Islet of Langerhans (tissue), 1 donor: Measurements from ENCODE around the gene KRTAP10-10.
"Not testable (repeated sequence)": the region's sequence is repeated elsewhere in the genome, so short reads cannot be mapped to it uniquely, and the experiment has no call there.

Experiments
- FAIRE-seq: peaks from one replicate; lab custom pipeline; 2011; peaks lifted over from hg19 to GRCh38; lab: Jason Lieb, UNC

Gene KRTAP10-10

GRCh38 chr21:44685050-44685449, 47.9 kb downstream of the KRTAP10-10 start:
- not testable (repeated sequence) for FAIRE-seq

DNA sequence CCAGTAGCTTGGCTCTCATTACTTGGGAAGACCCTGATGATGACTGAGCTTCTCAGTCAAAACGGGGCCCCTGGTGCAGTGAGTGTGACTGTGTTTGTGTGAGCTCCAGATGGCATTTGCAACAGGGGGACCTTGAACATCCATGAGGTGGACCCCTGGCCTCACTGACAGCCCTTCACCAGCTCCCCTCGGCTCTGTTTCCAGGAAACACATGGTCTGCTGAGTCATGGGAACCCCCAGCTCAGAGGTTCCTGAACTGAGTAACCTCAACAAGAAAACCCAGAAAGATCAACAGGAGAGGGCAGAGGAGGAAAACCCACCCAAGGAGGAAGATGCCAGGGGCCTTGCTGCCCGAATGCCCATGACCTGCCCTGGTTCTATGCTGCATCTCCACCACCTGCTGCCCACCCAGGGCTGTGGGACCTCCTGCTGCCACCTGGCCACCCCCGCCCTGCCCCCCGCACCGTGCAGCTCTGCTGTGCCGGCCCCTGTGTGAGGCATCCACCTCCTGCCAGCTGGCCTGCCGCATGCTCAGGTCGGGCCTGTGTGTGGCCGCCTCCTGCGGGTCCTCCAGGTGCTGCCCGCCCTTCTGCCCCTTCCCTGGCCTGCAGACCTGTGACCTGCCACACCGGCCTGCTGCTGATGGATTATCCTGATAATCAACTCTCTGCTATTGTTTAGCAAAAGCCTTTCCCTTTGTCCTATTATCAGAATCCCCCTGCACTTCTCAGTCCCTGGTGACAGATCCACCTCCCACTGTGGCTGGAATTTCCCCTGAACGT, 49.0 kb downstream of the KRTAP10-10 start:
- no peak for FAIRE-seq

DNA sequence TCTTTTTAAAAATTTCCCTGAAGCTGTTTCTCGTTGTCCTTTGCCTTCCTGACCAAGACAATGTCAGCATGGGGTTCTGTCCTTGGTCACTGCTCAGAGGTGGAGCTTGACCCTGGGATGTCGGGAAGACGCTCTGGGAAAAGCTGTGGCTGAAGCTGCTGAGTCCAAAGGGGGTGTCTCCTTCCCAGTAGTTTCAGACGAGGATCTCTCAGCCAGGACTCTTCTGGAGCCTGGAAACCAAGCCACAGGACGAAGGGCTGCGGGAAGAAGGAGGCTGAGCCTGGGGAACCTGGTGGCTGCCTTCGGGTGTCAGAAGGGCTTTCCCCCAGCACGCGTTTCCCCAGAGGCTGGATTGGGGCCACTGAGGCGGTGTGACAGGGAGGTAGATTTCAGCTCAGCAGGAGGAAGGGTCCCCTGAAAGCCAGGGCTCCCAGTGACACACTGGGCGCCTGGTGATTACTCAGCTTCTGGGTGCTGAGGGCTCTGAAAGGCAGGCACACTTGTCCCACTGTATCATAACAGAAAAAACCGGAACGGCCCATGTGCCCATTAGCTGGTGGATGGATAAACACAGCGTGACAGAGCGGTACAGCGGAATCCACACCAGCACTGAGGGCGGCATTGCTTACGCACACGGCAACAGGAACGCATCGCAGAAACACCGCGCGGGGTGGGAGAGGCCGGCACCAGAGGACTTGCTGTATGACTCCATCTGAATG, 49.8 kb downstream of the KRTAP10-10 start:
- FAIRE-seq, result no peak

DNA sequence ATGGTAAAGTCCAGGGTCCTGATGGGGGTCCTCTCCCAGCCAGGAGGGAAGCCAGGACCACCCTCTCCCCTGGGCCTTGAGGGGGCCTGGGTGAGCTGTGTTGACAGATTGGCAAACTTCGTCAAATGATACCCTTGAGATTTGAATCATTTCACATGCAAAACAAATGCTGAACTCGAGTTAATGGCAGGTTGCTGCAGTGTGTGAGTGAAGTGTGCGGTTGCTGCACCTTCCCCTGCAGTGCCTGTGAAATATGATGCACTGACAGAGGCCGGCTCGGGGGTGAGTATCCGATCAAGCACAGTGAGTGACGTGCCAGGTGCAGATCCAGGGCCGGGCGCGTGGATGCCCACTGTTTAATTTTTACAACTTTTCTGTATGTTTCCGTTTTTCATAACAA, 50.5 kb downstream of the KRTAP10-10 start:
- no peak for FAIRE-seq
